Measurements from ENCODE around the gene TRMT2A.

DNA sequence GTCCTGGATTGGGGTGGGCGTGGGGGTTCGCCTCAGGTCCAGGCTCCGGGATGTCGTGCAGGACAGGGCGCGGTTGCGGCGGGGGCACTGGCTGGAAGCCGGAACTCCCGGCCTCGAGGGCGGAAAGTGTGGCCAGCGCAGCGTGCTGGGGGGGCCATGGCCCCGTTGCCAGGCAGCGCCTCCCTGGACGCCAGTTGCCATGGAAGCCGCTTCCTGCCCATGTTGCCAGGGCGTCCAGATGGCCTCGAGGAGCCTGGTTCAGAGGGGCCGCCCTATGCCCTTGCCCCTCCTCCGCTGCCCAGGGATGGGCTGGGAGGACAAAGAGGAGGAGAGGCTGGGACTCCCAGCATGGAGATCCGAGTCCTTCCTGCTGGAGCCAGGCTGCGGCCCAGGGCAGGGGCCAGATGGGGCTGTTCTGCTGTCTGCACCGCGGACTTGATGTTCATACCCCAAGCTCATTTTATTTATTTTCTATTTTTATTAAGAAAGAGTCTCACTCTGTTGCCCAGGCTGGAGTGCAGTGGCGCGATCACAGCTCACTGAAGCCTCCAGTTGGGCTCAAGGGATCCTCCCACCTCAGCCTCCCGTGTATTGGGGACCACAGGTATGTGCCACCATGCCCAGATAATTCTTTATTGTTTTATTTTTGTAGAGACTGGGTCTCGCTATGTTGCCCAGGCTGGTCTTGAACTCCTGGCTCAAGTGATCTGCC, 38.5 kb upstream of the TRMT2A start:
- no peak for TF ChIP-seq EZH2 (IDR thresholded peaks at IDR 0.05; ENCODE audit: borderline replicate concordance, low read depth, low read length, severe bottlenecking)
- TF ChIP-seq CTCF (IDR thresholded peaks at IDR 0.05; ENCODE audit: borderline replicate concordance, extremely low read depth, low read length, poor library complexity, severe bottlenecking): no peak
